Measurements from ENCODE around the gene TEX38.
"Not testable (repeated sequence)": the region's sequence is repeated elsewhere in the genome, so short reads cannot be mapped to it uniquely, and the experiment has no call there.

Gene TEX38

GRCh38 chr1:46656643-46657042 is 15.0 kb upstream of the TEX38 start:
- no peak for DNase-seq

- no peak for DNase-seq
Observed at GRCh38 chr1:46657775-46658174, 13.9 kb upstream of the TEX38 start.

- no peak for DNase-seq
Observed at GRCh38 chr1:46659307-46659870, 12.3 kb upstream of the TEX38 start.

- DNase-seq: peak in 1 of 5 donors; percentile 14
Observed at GRCh38 chr1:46660116-46660515, 11.5 kb upstream of the TEX38 start.

GRCh38 chr1:46662919-46663318 is 8.7 kb upstream of the TEX38 start:
- DNase-seq: not testable (repeated sequence)

GRCh38 chr1:46665983-46666382 is 5.7 kb upstream of the TEX38 start:
- no peak for DNase-seq

- DNase-seq: peak; percentile 26 to 82 (median 41)
Observed at GRCh38 chr1:46667782-46668760, 3.6 kb upstream of the TEX38 start, which contains the start of gene ATPAF1. ATPAF1 (minus strand) TSS chr1:46668364; CDS start chr1:46668322, 42 bp downstream.

- no peak for DNase-seq
Observed at GRCh38 chr1:46670134-46670533, 1.5 kb upstream of the TEX38 start.

GRCh38 chr1:46672696-46673095 is 1.0 kb downstream of the TEX38 start:
- no peak for DNase-seq

GRCh38 chr1:46673749-46674182 is 2.1 kb downstream of the TEX38 start:
- peak in 1 of 5 donors; percentile 21 for DNase-seq

GRCh38 chr1:46675549-46676314 is 4.1 kb downstream of the TEX38 start:
- peak in 1 of 5 donors; percentile 63 for DNase-seq

GRCh38 chr1:46676531-46676930 is 4.9 kb downstream of the TEX38 start:
- no peak for DNase-seq

- no peak for DNase-seq
Observed at GRCh38 chr1:46677339-46677738, 5.7 kb downstream of the TEX38 start.

- DNase-seq: no peak
Observed at GRCh38 chr1:46679789-46680573, 8.3 kb downstream of the TEX38 start.

GRCh38 chr1:46681333-46682034 is 9.8 kb downstream of the TEX38 start:
- no peak for DNase-seq

GRCh38 chr1:46682064-46682463 is 10.4 kb downstream of the TEX38 start:
- no peak for DNase-seq

GRCh38 chr1:46684670-46685069 is 13.0 kb downstream of the TEX38 start:
- DNase-seq: no peak

- DNase-seq: no peak
Observed at GRCh38 chr1:46686255-46686654, 14.6 kb downstream of the TEX38 start.

- no peak for DNase-seq
Observed at GRCh38 chr1:46687093-46687659, 15.5 kb downstream of the TEX38 start.

- DNase-seq: no peak
Observed at GRCh38 chr1:46687921-46688509, 16.4 kb downstream of the TEX38 start.

GRCh38 chr1:46689356-46689755 is 17.7 kb downstream of the TEX38 start:
- DNase-seq: no peak

All from T-helper 1 cell (primary cell).